ENCODE results near the gene SCOC. TPM values are rescaled to one million over a fixed set of nuclear protein-coding genes. Genes with fewer than 3 reads are reported as not detected.

Gene SCOC
- total and polyA plus RNA-seq, 3 donors from 2014 or later, result 30.5 to 44.5 (median 37.2) TPM

DNA sequence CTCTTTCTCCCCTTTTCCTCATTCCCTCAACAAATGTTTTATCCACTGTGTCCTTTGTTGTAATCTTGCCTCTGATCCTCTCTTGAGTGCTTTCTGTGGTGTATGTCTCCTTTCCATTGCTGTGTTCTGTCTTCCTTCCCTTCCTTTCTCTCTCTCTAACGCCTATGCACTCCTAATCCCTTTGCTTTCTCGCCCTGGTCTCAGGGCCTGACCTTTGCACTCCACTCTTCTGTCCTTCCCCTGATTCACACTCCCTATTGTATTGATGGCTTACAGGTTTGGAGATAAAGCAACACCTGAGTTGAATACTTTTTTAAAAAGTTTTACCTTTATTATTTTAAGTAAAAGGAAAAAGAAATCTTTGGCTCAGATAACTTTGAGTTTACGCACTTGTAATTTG, 15.6 kb upstream of the SCOC start:
- TF ChIP-seq, protein P1, sequence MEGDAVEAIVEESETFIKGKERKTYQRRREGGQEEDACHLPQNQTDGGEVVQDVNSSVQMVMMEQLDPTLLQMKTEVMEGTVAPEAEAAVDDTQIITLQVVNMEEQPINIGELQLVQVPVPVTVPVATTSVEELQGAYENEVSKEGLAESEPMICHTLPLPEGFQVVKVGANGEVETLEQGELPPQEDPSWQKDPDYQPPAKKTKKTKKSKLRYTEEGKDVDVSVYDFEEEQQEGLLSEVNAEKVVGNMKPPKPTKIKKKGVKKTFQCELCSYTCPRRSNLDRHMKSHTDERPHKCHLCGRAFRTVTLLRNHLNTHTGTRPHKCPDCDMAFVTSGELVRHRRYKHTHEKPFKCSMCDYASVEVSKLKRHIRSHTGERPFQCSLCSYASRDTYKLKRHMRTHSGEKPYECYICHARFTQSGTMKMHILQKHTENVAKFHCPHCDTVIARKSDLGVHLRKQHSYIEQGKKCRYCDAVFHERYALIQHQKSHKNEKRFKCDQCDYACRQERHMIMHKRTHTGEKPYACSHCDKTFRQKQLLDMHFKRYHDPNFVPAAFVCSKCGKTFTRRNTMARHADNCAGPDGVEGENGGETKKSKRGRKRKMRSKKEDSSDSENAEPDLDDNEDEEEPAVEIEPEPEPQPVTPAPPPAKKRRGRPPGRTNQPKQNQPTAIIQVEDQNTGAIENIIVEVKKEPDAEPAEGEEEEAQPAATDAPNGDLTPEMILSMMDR (IDR thresholded peaks at IDR 0.05), result no peak
- no peak for TF ChIP-seq POLR2A (IDR thresholded peaks at IDR 0.05)
- intact Hi-C loops (cut with DNase I; ENCODE audit: low total_unique reads), result no loop called here
- Histone ChIP-seq H3K4me3 (no peak overlapping the region), H3K27ac (no peak overlapping the region), H3K4me1 (no peaks in the 10 kb centered on the region), H3K36me3 (ENCODE audit: low read depth, missing control alignments) (no peaks in the 10 kb centered on the region), H3K9me3 (no peaks in the 10 kb centered on the region), H3K27me3 (no peaks in the 10 kb centered on the region)
- no peak for DNase-seq
- WGBS, 2 donors, result 80 to 81% methylated on average over 3 of the region's 3 CpGs

DNA sequence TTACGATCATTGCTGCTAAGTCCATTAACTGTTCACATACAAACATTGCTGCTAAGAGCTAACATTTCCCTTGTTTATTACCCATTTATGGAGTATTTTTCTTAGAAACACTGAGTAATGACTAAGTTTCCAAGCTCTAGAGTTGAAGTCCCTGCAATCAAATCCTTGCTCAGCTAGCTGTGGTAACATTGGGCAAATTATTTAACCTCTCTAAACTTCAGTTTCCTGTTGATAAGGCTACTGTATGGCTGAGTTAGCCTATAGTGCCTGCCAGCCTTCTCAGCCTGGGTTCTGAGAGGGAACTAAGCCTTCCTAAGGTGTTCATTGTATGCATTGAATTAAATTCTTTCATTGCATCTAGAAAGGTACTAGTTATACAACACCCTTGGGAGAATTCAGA, 15.2 kb upstream of the SCOC start:
- no peak for DNase-seq
- 3 to 42% methylated on average over 1 of the region's 1 CpG for WGBS, 2 donors
- intact Hi-C loops (cut with DNase I; ENCODE audit: low total_unique reads), result no loop called here
- Histone ChIP-seq H3K27ac (no peak overlapping the region), H3K4me1 (no peaks in the 10 kb centered on the region), H3K27me3 (no peaks in the 10 kb centered on the region), H3K36me3 (ENCODE audit: low read depth, missing control alignments) (no peaks in the 10 kb centered on the region), H3K9me3 (no peaks in the 10 kb centered on the region), H3K4me3 (no peak overlapping the region)
- TF ChIP-seq, protein P1 (IDR thresholded peaks at IDR 0.05), result no peak
- no peak for TF ChIP-seq POLR2A (IDR thresholded peaks at IDR 0.05)

DNA sequence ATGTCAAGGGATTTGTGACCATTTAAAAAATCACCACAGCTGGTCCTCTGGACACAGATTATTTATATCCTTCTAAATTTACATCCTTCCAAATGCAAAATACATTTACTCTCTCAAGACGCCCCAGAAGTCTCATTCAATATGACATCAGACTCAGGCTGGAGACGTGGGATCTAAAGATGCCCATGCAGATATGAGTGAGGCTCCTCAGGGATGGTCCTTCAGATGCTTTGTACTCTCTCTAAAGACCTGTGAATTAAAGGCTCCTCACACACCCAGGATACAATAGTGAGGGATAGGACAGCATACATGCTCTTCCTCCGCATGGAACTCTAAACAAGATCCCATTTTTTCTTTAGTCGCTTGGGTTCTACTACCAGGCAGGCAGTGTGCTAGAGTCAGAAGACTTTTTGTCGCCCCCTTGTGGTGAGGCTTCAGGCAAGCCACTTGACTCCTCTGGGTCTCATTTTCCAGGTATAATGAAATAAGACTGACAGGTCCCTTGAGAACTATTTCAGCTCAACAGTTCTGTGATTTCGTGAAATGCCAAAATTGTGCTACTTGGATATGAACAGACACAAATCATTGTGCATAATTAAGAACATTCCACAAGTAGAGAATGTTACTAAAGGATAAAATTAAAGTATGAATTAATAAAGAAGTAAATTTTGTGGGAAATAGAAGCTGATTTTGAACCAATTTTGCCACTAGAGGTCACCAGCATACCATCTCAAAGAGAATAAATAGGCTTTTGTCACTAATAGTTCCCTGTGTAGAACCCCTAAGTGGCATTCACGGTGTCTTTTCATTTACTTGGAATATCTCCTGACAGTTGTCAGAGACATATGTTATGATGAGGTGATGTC, 13.7 kb upstream of the SCOC start:
- no peaks in the 10 kb centered on the region for H3K27me3 ChIP-seq
- DNase-seq, result peak; percentile 93
- TF ChIP-seq, protein P1 (IDR thresholded peaks at IDR 0.05), result peak; percentile 67 to 90 (median 69)
- TF ChIP-seq POLR2A (IDR thresholded peaks at IDR 0.05), result no peak
- no peak overlapping the region for H3K4me3 ChIP-seq
- intact Hi-C loops (cut with DNase I; ENCODE audit: low total_unique reads), result loop anchor here (10.0 kb wide), 1 partner anchor 495 kb away; no protein-coding TSS in a partner anchor
- H3K36me3 ChIP-seq (ENCODE audit: low read depth, missing control alignments), result no peaks in the 10 kb centered on the region
- H3K27ac ChIP-seq, result no peak overlapping the region
- no peaks in the 10 kb centered on the region for H3K9me3 ChIP-seq
- WGBS, 2 donors, result 35 to 48% methylated on average over 7 of the region's 7 CpGs
- H3K4me1 ChIP-seq, result no peaks in the 10 kb centered on the region

DNA sequence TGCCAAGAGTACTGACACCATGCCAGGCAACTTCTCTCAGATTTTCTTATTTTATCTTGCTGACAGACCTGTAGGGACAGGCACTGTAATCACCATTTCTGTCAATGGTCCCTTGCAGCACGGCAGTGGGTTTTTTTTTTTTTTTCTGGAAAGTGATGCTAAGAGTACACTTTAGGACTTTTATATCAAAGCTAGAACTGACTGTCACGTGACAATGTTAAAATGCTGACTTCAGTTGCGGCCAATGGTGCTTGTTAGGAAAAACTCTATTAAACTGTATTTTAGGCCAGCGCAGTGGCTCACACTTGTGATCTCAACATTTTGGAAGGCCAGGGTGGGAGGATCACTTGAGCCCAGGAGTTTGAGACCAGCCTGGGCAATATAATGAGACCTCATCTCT, 12.3 kb upstream of the SCOC start:
- Histone ChIP-seq H3K27ac (no peak overlapping the region), H3K4me3 (no peak overlapping the region), H3K9me3 (no peaks in the 10 kb centered on the region), H3K27me3 (no peaks in the 10 kb centered on the region), H3K36me3 (ENCODE audit: low read depth, missing control alignments) (no peaks in the 10 kb centered on the region), H3K4me1 (no peaks in the 10 kb centered on the region)
- no peak for TF ChIP-seq POLR2A (IDR thresholded peaks at IDR 0.05)
- TF ChIP-seq, protein P1 (IDR thresholded peaks at IDR 0.05), result no peak
- no peak for DNase-seq
- intact Hi-C loops (cut with DNase I; ENCODE audit: low total_unique reads), result loop anchor here (10.0 kb wide), 1 partner anchor 494 kb away; no protein-coding TSS in a partner anchor
- 89 to 91% methylated on average over 4 of the region's 4 CpGs for WGBS, 2 donors

Data from testis (tissue), 3 donors.